ENCODE data around the gene CELSR1.

The CELSR1 gene

DNA sequence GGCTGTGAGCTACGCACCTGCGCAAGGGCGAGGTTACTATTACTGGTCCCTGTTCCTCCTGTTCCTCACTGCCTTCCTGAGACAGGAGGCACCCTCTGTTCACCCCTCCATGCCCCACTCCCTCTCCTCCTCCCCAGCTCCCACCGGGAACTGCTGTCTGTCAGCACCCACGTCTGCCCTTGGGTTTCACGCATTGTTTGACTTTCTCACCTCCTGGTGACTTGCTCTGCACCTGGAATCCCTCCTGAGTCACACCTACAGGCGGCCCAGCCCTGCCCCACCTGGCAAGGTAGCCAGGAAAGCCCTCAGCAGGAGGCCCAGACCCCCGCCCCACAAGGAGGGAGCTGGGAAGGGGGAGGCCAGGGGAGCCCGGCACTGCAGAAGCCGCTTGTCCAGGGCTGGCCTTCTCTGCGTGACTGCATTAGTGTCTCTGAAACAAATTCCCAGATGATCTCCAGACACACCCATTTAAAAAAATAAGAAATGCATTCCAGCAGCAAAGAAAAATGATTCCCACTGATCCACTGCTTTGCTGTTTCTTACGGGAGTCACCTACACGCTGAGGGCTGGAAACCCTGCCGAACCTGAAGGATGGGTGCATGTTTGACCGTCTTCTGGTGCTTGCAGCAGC, 86.4 kb downstream of the CELSR1 start:
- H2BK5ac ChIP-seq (ENCODE audit: low read length): no peak overlapping the region
- H2BK120ac ChIP-seq (ENCODE audit: low read depth, low read length): no peak overlapping the region
- H2BK15ac ChIP-seq (ENCODE audit: low read length): no peak overlapping the region
- H3K18ac ChIP-seq (ENCODE audit: low read length): no peak overlapping the region
- H3K9ac ChIP-seq (ENCODE audit: low read depth, low read length, poor library complexity): peak overlapping the region; percentile 7
- peaks cover 26 to 34% of the 10 kb centered on the region in 2 donors for H3K4me1 ChIP-seq (ENCODE audit: control insufficient read depth in 2 of 2, insufficient read depth in 1 of 2, low read depth in 1 of 2, low read length in 2 of 2)
- WGBS, 2 donors (ENCODE audit: extremely low coverage in 2 of 2, insufficient read length in 2 of 2, insufficient replicate concordance in 1 of 2): no CpG with 5 or more reads among the region's 15 CpGs
- no peak overlapping the region for H3K27ac ChIP-seq (replicated peaks; ENCODE audit: low read length)
- no peak overlapping the region for H3K23ac ChIP-seq (ENCODE audit: low read depth, low read length, poor library complexity)
- H4K8ac ChIP-seq (ENCODE audit: low read depth, low read length): no peak overlapping the region
- H3K79me1 ChIP-seq (ENCODE audit: low read depth, low read length): no peaks in the 10 kb centered on the region
- no peaks in the 10 kb centered on the region for H3K27me3 ChIP-seq (ENCODE audit: control insufficient read depth in 3 of 3, insufficient read depth in 3 of 3, low read depth in 1 of 3, low read length in 3 of 3)
- H3K4me2 ChIP-seq (ENCODE audit: insufficient read depth, low read length, poor library complexity, severe bottlenecking): no peak overlapping the region
- H2AK5ac ChIP-seq (ENCODE audit: low read depth, low read length): peak overlapping the region; percentile 7
- H2AFZ ChIP-seq (ENCODE audit: low read length): no peak overlapping the region
- H3K36me3 ChIP-seq (replicated peaks in 1 of 2; ENCODE audit: control insufficient read depth in 2 of 2, insufficient read depth in 2 of 2, low read length in 2 of 2): peaks cover 0 to 2% of the 10 kb centered on the region in 2 donors
- no peak overlapping the region for H3K4me3 ChIP-seq (ENCODE audit: low read length in 2 of 2)
- H3K9me3 ChIP-seq (replicated peaks in 1 of 2; ENCODE audit: control insufficient read depth in 2 of 2, insufficient read depth in 1 of 2, low read depth in 1 of 2, low read length in 2 of 2): peaks cover 0 to 1% of the 10 kb centered on the region in 2 donors
- no peak overlapping the region for H3K14ac ChIP-seq (ENCODE audit: low read length)
- DNase-seq (ENCODE audit: low spot score): no peak
- H2BK12ac ChIP-seq (ENCODE audit: low read length): no peak overlapping the region
- no peak overlapping the region for H4K91ac ChIP-seq (ENCODE audit: low read depth, low read length, poor library complexity)
- no peak overlapping the region for H3K4ac ChIP-seq (ENCODE audit: low read length)

DNA sequence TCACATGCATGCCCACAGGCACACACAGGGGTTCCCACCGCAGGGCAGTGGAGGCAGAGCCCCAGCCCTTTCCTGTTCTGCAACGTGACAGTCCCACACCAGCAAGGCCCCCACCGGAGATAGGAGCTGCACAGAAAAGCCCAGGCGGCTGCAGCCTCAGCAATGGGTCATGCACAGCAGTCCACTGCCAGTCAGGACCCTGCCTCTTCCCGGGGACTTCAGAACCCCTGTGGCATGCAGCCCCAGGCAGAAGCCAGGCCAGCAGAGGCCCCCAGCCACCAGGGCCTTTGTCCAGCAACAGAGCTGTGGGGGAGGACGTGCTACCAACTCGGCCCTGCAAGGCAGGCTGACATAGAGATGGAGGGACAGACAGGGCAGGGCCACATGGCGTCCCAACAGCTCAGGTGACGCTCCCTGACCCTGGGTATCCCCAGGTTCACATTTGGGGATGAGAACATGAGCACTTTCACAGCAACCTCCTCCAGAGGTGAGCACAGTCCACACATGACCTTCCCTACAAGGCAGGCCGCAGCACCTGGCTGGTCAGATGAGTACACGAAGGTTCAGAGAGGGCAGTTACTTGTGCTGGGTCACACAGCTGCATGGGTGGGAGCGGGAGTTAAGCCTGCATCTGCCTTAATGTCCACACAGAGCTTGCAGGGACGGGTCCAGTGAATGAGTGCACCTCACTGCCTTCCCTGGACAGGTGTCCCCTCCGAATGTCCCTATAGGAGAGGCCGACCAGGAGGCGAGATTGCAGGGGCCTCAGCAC, 87.3 kb downstream of the CELSR1 start:
- WGBS, 2 donors (ENCODE audit: extremely low coverage in 2 of 2, insufficient read length in 2 of 2, insufficient replicate concordance in 1 of 2): no CpG with 5 or more reads among the region's 16 CpGs
- no peak overlapping the region for H4K8ac ChIP-seq (ENCODE audit: low read depth, low read length)
- no peak overlapping the region for H2AFZ ChIP-seq (ENCODE audit: low read length)
- no peak for DNase-seq (ENCODE audit: low spot score)
- H3K4me1 ChIP-seq (ENCODE audit: control insufficient read depth in 2 of 2, insufficient read depth in 1 of 2, low read depth in 1 of 2, low read length in 2 of 2): peaks cover 31 to 39% of the 10 kb centered on the region in 2 donors
- H4K91ac ChIP-seq (ENCODE audit: low read depth, low read length, poor library complexity): no peak overlapping the region
- H2BK5ac ChIP-seq (ENCODE audit: low read length): no peak overlapping the region
- H3K36me3 ChIP-seq (replicated peaks in 1 of 2; ENCODE audit: control insufficient read depth in 2 of 2, insufficient read depth in 2 of 2, low read length in 2 of 2): no peaks in the 10 kb centered on the region
- H3K4me2 ChIP-seq (ENCODE audit: insufficient read depth, low read length, poor library complexity, severe bottlenecking): no peak overlapping the region
- H3K23ac ChIP-seq (ENCODE audit: low read depth, low read length, poor library complexity): peak overlapping the region; percentile 17
- peak overlapping the region; percentile 7 for H3K9ac ChIP-seq (ENCODE audit: low read depth, low read length, poor library complexity)
- H3K18ac ChIP-seq (ENCODE audit: low read length): peak overlapping the region; percentile 5
- H2BK12ac ChIP-seq (ENCODE audit: low read length): no peak overlapping the region
- no peak overlapping the region for H3K27ac ChIP-seq (replicated peaks; ENCODE audit: low read length)
- H2BK15ac ChIP-seq (ENCODE audit: low read length): peak overlapping the region; percentile 5
- H3K14ac ChIP-seq (ENCODE audit: low read length): no peak overlapping the region
- H3K4ac ChIP-seq (ENCODE audit: low read length): no peak overlapping the region
- H3K4me3 ChIP-seq (ENCODE audit: low read length in 2 of 2): no peak overlapping the region
- no peaks in the 10 kb centered on the region for H3K27me3 ChIP-seq (ENCODE audit: control insufficient read depth in 3 of 3, insufficient read depth in 3 of 3, low read depth in 1 of 3, low read length in 3 of 3)
- H2BK120ac ChIP-seq (ENCODE audit: low read depth, low read length): peak overlapping the region; percentile 14
- no peaks in the 10 kb centered on the region for H3K79me1 ChIP-seq (ENCODE audit: low read depth, low read length)
- peaks cover 0 to 1% of the 10 kb centered on the region in 2 donors for H3K9me3 ChIP-seq (replicated peaks in 1 of 2; ENCODE audit: control insufficient read depth in 2 of 2, insufficient read depth in 1 of 2, low read depth in 1 of 2, low read length in 2 of 2)
- H2AK5ac ChIP-seq (ENCODE audit: low read depth, low read length): peak overlapping the region; percentile 15

DNA sequence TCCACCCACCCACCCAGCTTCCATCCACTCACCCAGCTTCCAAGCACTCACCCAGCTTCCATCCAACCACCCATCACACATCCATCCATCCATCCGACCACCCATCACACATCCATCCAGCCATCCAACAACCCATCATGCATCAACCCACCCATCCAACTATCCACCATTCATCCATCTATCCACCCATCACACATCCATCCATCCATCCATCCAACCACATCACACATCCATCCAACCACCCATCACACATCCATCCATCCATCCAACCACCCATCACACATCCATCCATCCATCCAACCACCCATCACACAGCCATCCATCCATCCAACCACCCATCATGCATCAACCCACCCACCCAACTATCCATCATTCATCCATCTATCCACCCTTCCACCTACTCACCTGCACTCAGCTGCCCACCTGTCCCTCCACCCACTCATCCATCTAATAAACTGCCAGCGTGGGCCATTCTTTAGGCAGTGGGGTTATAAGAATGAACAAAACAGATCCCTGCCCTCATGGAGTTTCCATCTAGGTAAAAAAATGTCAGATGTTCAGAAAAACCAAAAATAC, 88.2 kb downstream of the CELSR1 start:
- WGBS, 2 donors (ENCODE audit: extremely low coverage in 2 of 2, insufficient read length in 2 of 2, insufficient replicate concordance in 1 of 2): 100% methylated on average over 1 of the region's 2 CpGs; no CpG with 5 or more reads in 1 of the 2 donors
- Histone ChIP-seq H3K9ac (ENCODE audit: low read depth, low read length, poor library complexity) (no peak overlapping the region), H3K27me3 (ENCODE audit: control insufficient read depth in 3 of 3, insufficient read depth in 3 of 3, low read depth in 1 of 3, low read length in 3 of 3) (no peaks in the 10 kb centered on the region)

DNA sequence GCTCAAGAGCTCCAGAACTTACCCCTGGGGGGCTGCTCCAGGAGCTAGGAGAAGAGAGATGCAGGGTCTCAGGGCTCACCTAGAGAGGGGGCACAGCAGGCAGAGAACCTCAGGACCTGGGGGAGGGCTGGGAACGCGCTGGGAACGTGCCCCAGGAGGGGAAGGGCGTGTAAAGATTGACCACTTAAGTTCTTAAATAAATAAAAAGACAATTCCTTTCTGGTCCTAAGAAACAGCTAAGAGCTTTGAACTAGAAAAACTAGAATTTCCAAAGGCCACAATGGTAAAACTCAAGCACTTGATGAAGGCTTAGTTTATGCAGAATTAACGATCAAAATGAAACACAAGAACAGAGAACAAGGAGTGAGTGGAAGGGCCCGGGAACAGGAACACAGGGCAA, 89.1 kb downstream of the CELSR1 start:
- Histone ChIP-seq H2BK15ac (ENCODE audit: low read length) (no peak overlapping the region), H3K27ac (replicated peaks; ENCODE audit: low read length) (no peak overlapping the region), H3K14ac (ENCODE audit: low read length) (no peak overlapping the region), H3K27me3 (ENCODE audit: control insufficient read depth in 3 of 3, insufficient read depth in 3 of 3, low read depth in 1 of 3, low read length in 3 of 3) (no peaks in the 10 kb centered on the region), H4K8ac (ENCODE audit: low read depth, low read length) (no peak overlapping the region), H3K4ac (ENCODE audit: low read length) (no peak overlapping the region), H3K23ac (ENCODE audit: low read depth, low read length, poor library complexity) (no peak overlapping the region), H3K79me1 (ENCODE audit: low read depth, low read length) (no peaks in the 10 kb centered on the region), H2BK120ac (ENCODE audit: low read depth, low read length) (no peak overlapping the region), H3K36me3 (replicated peaks in 1 of 2; ENCODE audit: control insufficient read depth in 2 of 2, insufficient read depth in 2 of 2, low read length in 2 of 2) (no peaks in the 10 kb centered on the region), H4K91ac (ENCODE audit: low read depth, low read length, poor library complexity) (no peak overlapping the region), H3K4me1 (ENCODE audit: control insufficient read depth in 2 of 2, insufficient read depth in 1 of 2, low read depth in 1 of 2, low read length in 2 of 2) (peaks cover 25 to 29% of the 10 kb centered on the region in 2 donors), H3K9ac (ENCODE audit: low read depth, low read length, poor library complexity) (no peak overlapping the region), H2BK12ac (ENCODE audit: low read length) (no peak overlapping the region), H3K4me2 (ENCODE audit: insufficient read depth, low read length, poor library complexity, severe bottlenecking) (no peak overlapping the region), H2BK5ac (ENCODE audit: low read length) (no peak overlapping the region), H2AK5ac (ENCODE audit: low read depth, low read length) (no peak overlapping the region), H3K9me3 (replicated peaks in 1 of 2; ENCODE audit: control insufficient read depth in 2 of 2, insufficient read depth in 1 of 2, low read depth in 1 of 2, low read length in 2 of 2) (peaks cover 0 to 1% of the 10 kb centered on the region in 2 donors), H2AFZ (ENCODE audit: low read length) (no peak overlapping the region), H3K4me3 (ENCODE audit: low read length in 2 of 2) (no peak overlapping the region), H3K18ac (ENCODE audit: low read length) (no peak overlapping the region)
- DNase-seq (ENCODE audit: low spot score): no peak
- no CpG with 5 or more reads among the region's 6 CpGs for WGBS, 2 donors (ENCODE audit: extremely low coverage in 2 of 2, insufficient read length in 2 of 2, insufficient replicate concordance in 1 of 2)

More for the DNA sequence above, 88.2 kb downstream of the CELSR1 start:
- Histone ChIP-seq H2AK5ac (ENCODE audit: low read depth, low read length) (no peak overlapping the region), H3K4ac (ENCODE audit: low read length) (no peak overlapping the region), H4K8ac (ENCODE audit: low read depth, low read length) (no peak overlapping the region), H2BK120ac (ENCODE audit: low read depth, low read length) (no peak overlapping the region), H2AFZ (ENCODE audit: low read length) (no peak overlapping the region), H2BK15ac (ENCODE audit: low read length) (no peak overlapping the region), H3K23ac (ENCODE audit: low read depth, low read length, poor library complexity) (no peak overlapping the region), H2BK12ac (ENCODE audit: low read length) (no peak overlapping the region), H4K91ac (ENCODE audit: low read depth, low read length, poor library complexity) (no peak overlapping the region), H3K4me1 (ENCODE audit: control insufficient read depth in 2 of 2, insufficient read depth in 1 of 2, low read depth in 1 of 2, low read length in 2 of 2) (peaks cover 24 to 30% of the 10 kb centered on the region in 2 donors), H3K18ac (ENCODE audit: low read length) (no peak overlapping the region), H3K79me1 (ENCODE audit: low read depth, low read length) (no peaks in the 10 kb centered on the region), H3K9me3 (replicated peaks in 1 of 2; ENCODE audit: control insufficient read depth in 2 of 2, insufficient read depth in 1 of 2, low read depth in 1 of 2, low read length in 2 of 2) (peaks cover 0 to 1% of the 10 kb centered on the region in 2 donors), H3K4me3 (ENCODE audit: low read length in 2 of 2) (no peak overlapping the region), H3K36me3 (replicated peaks in 1 of 2; ENCODE audit: control insufficient read depth in 2 of 2, insufficient read depth in 2 of 2, low read length in 2 of 2) (no peaks in the 10 kb centered on the region), H2BK5ac (ENCODE audit: low read length) (no peak overlapping the region), H3K4me2 (ENCODE audit: insufficient read depth, low read length, poor library complexity, severe bottlenecking) (no peak overlapping the region), H3K14ac (ENCODE audit: low read length) (no peak overlapping the region), H3K27ac (replicated peaks; ENCODE audit: low read length) (no peak overlapping the region)
- DNase-seq (ENCODE audit: low spot score): no peak

Data from neuronal stem cell (in vitro differentiated cells).